PC-9 (cell line): ENCODE data around the gene LRIG1.

Experiments
- CTCF ChIP-seq: fragments of 200-600 bp; sonication (generic); conservative IDR thresholded peaks from 2 replicates; pipeline ENCODE4 v1.6.1; 2017; ENCODE audit warnings: mixed run types, antibody characterized with exemption, mild to moderate bottlenecking, moderate library complexity
- EZH2 ChIP-seq: fragments of 200-600 bp; sonication (generic); IDR thresholded peaks from 2 replicates; pipeline ENCODE4 v1.8.0; 2017; ENCODE audit warnings: antibody characterized with exemption, low read depth

GRCh38 chr3:66483409-66483906 lies 17.4 kb downstream of the LRIG1 start:
- TF ChIP-seq EZH2 (no peak), CTCF (no peak)
